Fibroblast of villous mesenchyme (primary cell): Measurements from ENCODE around the gene SMCHD1. TPM values are rescaled to one million over a fixed set of nuclear protein-coding genes. Genes with fewer than 3 reads are reported as not detected.

ENCODE experiments used
- DNase-seq: peaks from one replicate; pipeline ENCODE4 v3.0.0-alpha.2; 2010; ENCODE audit warnings: low read depth
- H3K4me3 ChIP-seq: 2 replicates; pipeline ENCODE4 v1.5.1; 2011; ENCODE audit warnings: low read depth, mild to moderate bottlenecking, low read length
- CTCF ChIP-seq: IDR thresholded peaks from 2 replicates; pipeline ENCODE4 v1.5.1; 2012; ENCODE audit warnings: low read depth, mild to moderate bottlenecking, low read length; ENCODE audit not compliant: insufficient read depth
- total RNA-seq: library from RNA; depleted of rRNA; stranded (reverse); fragments of >200 nt; gene quantifications from 2 replicates; pipeline ENCODE4 v1.2.3, GENCODE V29; 2012

SMCHD1 gene
- total RNA-seq, 1 donor, result 104 TPM

DNA sequence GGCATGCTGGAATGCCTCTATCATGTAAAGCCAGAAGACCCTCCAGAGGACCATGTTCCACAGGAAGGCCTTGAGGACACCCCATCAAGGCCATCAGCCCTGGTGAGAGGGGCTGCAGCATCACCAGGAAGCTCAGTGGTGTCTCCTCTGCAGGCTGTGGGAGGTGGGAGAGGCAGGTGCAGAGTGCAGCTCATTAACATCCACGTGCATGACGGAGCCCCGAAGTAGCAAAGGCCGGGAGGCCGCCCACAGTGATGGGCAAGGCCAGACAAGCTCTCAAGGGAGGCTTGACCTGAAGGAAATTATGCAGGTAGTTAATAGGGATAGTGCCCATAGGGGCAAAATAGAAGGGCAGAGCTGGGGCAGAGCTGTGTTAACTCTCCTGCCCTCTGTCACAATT lies 30.3 kb upstream of the SMCHD1 start:
- no peak for DNase-seq
- no peak for TF ChIP-seq CTCF
- H3K4me3 ChIP-seq, result no peak overlapping the region

GRCh38 chr18:2627821-2628276 lies 27.7 kb upstream of the SMCHD1 start:
- no peak for TF ChIP-seq CTCF
- no peak for DNase-seq

DNA sequence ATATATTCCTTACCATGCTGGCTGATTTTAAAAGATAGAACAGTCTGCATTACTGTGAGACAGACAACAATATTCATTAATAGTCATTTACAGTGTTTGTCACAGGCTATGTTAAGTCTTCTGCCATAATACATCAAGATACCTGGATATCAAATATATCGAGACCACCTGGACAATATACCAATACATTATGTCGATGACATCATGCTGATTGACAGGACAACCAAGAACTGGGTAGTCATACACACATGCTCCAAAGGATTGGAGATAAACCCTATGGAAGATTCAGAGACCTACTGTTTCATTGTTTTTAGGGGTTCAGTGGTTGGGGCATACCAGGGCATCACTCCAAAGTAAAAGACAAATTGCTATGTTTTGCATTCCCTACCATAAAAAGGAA lies 26.5 kb upstream of the SMCHD1 start:
- DNase-seq, result no peak
- no peak overlapping the region for H3K4me3 ChIP-seq
- no peak for TF ChIP-seq CTCF

More at GRCh38 chr18:2627821-2628276, 27.7 kb upstream of the SMCHD1 start:
- H3K4me3 ChIP-seq, result no peak overlapping the region

DNA sequence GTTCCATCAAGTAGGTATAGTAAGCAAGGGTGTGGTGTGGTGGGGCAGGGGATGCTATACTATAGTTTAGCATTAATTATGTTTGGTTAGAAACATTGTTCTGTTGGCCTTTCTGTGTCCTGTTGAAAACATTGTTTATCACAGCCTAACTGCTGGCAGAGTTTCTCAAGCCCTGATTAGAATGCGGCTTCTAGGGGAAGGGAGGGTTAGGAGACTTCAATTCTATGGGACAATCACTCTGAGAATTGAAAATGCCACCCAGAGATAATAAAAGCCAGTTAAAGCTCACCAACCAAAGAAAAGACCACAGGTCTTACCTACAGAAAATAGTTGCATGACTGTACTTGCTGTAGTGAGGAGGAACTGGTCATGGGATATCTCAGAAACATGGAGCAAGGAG lies 19.9 kb upstream of the SMCHD1 start:
- no peak for TF ChIP-seq CTCF
- DNase-seq, result no peak
- H3K4me3 ChIP-seq, result no peak overlapping the region

DNA sequence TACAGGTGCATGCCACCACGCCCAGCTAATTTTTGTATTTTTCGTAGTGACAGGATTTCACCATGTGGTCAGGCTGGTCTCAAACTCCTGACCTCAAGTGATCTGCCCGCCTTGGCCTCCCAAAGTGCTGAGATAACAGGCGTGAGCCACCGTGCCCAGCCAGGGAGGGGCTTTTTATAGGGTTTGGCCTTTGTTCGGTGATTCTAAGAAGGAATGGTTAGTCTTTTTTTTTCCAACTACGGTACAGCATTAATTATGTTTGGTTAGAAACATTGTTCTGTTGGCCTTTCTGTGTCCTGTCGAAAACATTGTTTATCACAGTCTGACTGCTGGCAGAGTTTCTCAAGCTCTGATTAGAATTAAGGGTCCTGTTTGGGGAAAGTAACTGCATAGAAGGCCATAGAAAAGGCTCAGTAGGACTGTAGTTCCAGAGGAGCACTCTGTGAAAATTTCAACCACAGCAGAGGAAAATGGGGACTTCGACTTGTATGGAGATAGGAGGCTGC lies 19.3 kb upstream of the SMCHD1 start:
- peak; percentile 9 for DNase-seq
- no peak overlapping the region for H3K4me3 ChIP-seq
- TF ChIP-seq CTCF, result no peak

GRCh38 chr18:2641638-2642037 lies 13.9 kb upstream of the SMCHD1 start:
- peak; percentile 61 for DNase-seq
- H3K4me3 ChIP-seq, result peak overlapping the region; percentile 17
- no peak for TF ChIP-seq CTCF

GRCh38 chr18:2642771-2643170 lies 12.8 kb upstream of the SMCHD1 start:
- TF ChIP-seq CTCF, result no peak
- no peak overlapping the region for H3K4me3 ChIP-seq
- no peak for DNase-seq
